ENCODE measurements around the gene CLDN5.

GRCh38 chr22:19504900-19505734, 19.1 kb downstream of the CLDN5 start:
- TF ChIP-seq, protein P1, sequence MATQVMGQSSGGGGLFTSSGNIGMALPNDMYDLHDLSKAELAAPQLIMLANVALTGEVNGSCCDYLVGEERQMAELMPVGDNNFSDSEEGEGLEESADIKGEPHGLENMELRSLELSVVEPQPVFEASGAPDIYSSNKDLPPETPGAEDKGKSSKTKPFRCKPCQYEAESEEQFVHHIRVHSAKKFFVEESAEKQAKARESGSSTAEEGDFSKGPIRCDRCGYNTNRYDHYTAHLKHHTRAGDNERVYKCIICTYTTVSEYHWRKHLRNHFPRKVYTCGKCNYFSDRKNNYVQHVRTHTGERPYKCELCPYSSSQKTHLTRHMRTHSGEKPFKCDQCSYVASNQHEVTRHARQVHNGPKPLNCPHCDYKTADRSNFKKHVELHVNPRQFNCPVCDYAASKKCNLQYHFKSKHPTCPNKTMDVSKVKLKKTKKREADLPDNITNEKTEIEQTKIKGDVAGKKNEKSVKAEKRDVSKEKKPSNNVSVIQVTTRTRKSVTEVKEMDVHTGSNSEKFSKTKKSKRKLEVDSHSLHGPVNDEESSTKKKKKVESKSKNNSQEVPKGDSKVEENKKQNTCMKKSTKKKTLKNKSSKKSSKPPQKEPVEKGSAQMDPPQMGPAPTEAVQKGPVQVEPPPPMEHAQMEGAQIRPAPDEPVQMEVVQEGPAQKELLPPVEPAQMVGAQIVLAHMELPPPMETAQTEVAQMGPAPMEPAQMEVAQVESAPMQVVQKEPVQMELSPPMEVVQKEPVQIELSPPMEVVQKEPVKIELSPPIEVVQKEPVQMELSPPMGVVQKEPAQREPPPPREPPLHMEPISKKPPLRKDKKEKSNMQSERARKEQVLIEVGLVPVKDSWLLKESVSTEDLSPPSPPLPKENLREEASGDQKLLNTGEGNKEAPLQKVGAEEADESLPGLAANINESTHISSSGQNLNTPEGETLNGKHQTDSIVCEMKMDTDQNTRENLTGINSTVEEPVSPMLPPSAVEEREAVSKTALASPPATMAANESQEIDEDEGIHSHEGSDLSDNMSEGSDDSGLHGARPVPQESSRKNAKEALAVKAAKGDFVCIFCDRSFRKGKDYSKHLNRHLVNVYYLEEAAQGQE (IDR thresholded peaks at IDR 0.05; ENCODE audit: insufficient read depth in 1 of 2, low read depth in 2 of 2, low read length in 2 of 2): no peak
- TF ChIP-seq TAF1 (IDR thresholded peaks at IDR 0.05; ENCODE audit: borderline replicate concordance, insufficient read depth, low read length): no peak
- TF ChIP-seq POLR2AphosphoS5 (IDR thresholded peaks at IDR 0.05; ENCODE audit: low read depth, low read length): no peak
- TF ChIP-seq SIN3A (IDR thresholded peaks at IDR 0.05; ENCODE audit: borderline replicate concordance, insufficient read depth, low read length): no peak
